HG02610 (cell line): Measurements from ENCODE around the gene CDC6.

Experiments
- ATAC-seq: cut with Tn5 transposase; IDR thresholded peaks from one replicate; pipeline ENCODE4 v1.9.1; 2021; ENCODE audit warnings: mild to moderate bottlenecking, moderate library complexity; ENCODE audit not compliant: unreplicated experiment

CDC6 gene

GRCh38 chr17:40309949-40310510, 22.4 kb downstream of the CDC6 start:
- no peak for ATAC-seq

- ATAC-seq, result peak; percentile 49
Measured at GRCh38 chr17:40310882-40311391, 23.3 kb downstream of the CDC6 start.

GRCh38 chr17:40311575-40311974, 23.9 kb downstream of the CDC6 start:
- ATAC-seq, result no peak

- ATAC-seq, result no peak
Measured at GRCh38 chr17:40312131-40312731, 24.6 kb downstream of the CDC6 start.

- no peak for ATAC-seq
Measured at GRCh38 chr17:40312893-40313667, 25.4 kb downstream of the CDC6 start.

GRCh38 chr17:40313668-40314583, 26.2 kb downstream of the CDC6 start:
- no peak for ATAC-seq

- no peak for ATAC-seq
Measured at GRCh38 chr17:40314584-40314956, 26.9 kb downstream of the CDC6 start.

GRCh38 chr17:40315206-40315605, 27.5 kb downstream of the CDC6 start:
- ATAC-seq, result no peak

GRCh38 chr17:40315678-40316570, 28.2 kb downstream of the CDC6 start:
- no peak for ATAC-seq

- ATAC-seq, result no peak
Measured at GRCh38 chr17:40316571-40317344, 29.1 kb downstream of the CDC6 start.

GRCh38 chr17:40317345-40317873, 29.7 kb downstream of the CDC6 start:
- no peak for ATAC-seq

GRCh38 chr17:40317880-40318829, 30.5 kb downstream of the CDC6 start:
- ATAC-seq, result peak; percentile 69

GRCh38 chr17:40318830-40319391, 31.2 kb downstream of the CDC6 start:
- ATAC-seq, result no peak

GRCh38 chr17:40319651-40320540, 32.2 kb downstream of the CDC6 start:
- ATAC-seq, result no peak

- no peak for ATAC-seq
Measured at GRCh38 chr17:40320756-40321523, 33.3 kb downstream of the CDC6 start.

GRCh38 chr17:40321524-40321929, 33.8 kb downstream of the CDC6 start:
- no peak for ATAC-seq
